Erythroblast (primary cell): ENCODE results near the gene OCA2.

Experiments
- GATA1 ChIP-seq: IDR thresholded peaks from 2 replicates; pipeline ENCODE4 v1.6.1; 2011; ENCODE audit warnings: low read depth, mild to moderate bottlenecking, control low read depth, low read length, moderate library complexity
- POLR2A ChIP-seq: IDR thresholded peaks from 2 replicates; pipeline ENCODE4 v1.6.1; 2011; ENCODE audit warnings: mild to moderate bottlenecking, low read length

DNA sequence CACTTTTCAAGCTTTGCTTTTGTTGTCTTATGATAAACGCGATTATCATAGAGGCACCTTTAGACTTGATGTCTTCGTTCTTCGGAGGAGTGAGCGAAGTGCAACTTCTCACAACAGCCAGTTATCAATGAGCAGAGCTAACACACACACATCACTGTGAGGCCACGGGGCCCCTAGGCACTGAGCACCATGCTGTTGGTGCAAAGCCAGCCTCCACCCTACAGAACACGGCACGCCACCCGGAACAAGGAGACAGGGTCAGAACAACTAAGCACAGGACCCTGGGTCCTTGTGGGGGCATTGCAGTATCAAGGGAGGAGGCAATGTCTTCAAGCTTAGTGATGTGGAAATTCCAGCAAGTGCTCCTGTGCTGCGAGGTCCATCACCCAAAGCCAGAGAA is 244.5 kb downstream of the OCA2 start:
- TF ChIP-seq POLR2A (no peak), GATA1 (no peak)
